Neuron (in vitro differentiated cells): Measurements from ENCODE around the gene VAV3.

Source experiments
- H2AFZ ChIP-seq: one replicate; pipeline ENCODE4 v1.6.1; 2013; ENCODE audit warnings: low read depth, mild to moderate bottlenecking, inconsistent platforms, low read length, moderate library complexity
- H3K27me3 ChIP-seq: one replicate; pipeline ENCODE4 v1.6.1; 2013; ENCODE audit warnings: low read length; ENCODE audit not compliant: insufficient read depth
- H3K36me3 ChIP-seq: one replicate; pipeline ENCODE4 v1.6.1; 2013; ENCODE audit warnings: low read length; ENCODE audit not compliant: insufficient read depth
- H3K4me1 ChIP-seq: one replicate; pipeline ENCODE4 v1.6.1; 2013; ENCODE audit warnings: low read length; ENCODE audit not compliant: insufficient read depth
- H3K4me3 ChIP-seq: 2 replicates; pipeline ENCODE4 v1.5.1; 2013; ENCODE audit warnings: mild to moderate bottlenecking, low read length, moderate library complexity
- H3K9me3 ChIP-seq: one replicate; pipeline ENCODE4 v1.6.1; 2013; ENCODE audit warnings: low read length

The VAV3 gene

GRCh38 chr1:107547363-107548155, 417.4 kb downstream of the VAV3 start:
- no peaks in the 10 kb centered on the region for H3K9me3 ChIP-seq
- H3K36me3 ChIP-seq, result no peaks in the 10 kb centered on the region
- no peaks in the 10 kb centered on the region for H3K27me3 ChIP-seq
- no peak overlapping the region for H2AFZ ChIP-seq
- no peak overlapping the region for H3K4me3 ChIP-seq
- H3K4me1 ChIP-seq, result no peaks in the 10 kb centered on the region

DNA sequence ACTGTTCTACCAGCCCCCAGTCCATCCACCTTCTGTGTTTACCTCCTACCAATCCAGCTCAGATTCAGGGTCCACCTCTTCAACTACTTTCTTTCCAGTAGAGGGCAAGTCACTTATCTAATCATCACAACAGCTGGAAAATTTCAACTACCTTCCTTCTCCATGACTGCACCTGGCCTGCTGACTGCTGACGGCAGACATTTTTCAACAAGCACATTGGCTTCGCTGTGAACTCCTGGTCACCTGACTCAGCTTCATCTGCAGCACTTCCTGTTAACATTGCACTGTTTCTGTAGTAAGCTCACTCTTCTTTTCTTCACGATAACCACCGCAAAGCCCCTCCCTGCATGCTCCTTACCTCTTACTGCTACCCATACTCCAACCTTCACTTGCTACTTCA, 418.4 kb downstream of the VAV3 start:
- no peaks in the 10 kb centered on the region for H3K27me3 ChIP-seq
- no peaks in the 10 kb centered on the region for H3K36me3 ChIP-seq
- H3K4me1 ChIP-seq, result no peaks in the 10 kb centered on the region
- H3K4me3 ChIP-seq, result no peak overlapping the region
- no peak overlapping the region for H2AFZ ChIP-seq
- H3K9me3 ChIP-seq, result no peaks in the 10 kb centered on the region

GRCh38 chr1:107545879-107546278, 419.1 kb downstream of the VAV3 start:
- H3K4me1 ChIP-seq, result no peaks in the 10 kb centered on the region

GRCh38 chr1:107545056-107545577, 419.9 kb downstream of the VAV3 start:
- Histone ChIP-seq H2AFZ (no peak overlapping the region), H3K4me1 (no peaks in the 10 kb centered on the region), H3K27me3 (no peaks in the 10 kb centered on the region), H3K9me3 (no peaks in the 10 kb centered on the region), H3K4me3 (no peak overlapping the region), H3K36me3 (no peaks in the 10 kb centered on the region)

More at GRCh38 chr1:107545879-107546278, 419.1 kb downstream of the VAV3 start:
- Histone ChIP-seq H3K4me3 (no peak overlapping the region), H3K9me3 (no peaks in the 10 kb centered on the region), H3K27me3 (no peaks in the 10 kb centered on the region), H3K36me3 (no peaks in the 10 kb centered on the region), H2AFZ (no peak overlapping the region)

DNA sequence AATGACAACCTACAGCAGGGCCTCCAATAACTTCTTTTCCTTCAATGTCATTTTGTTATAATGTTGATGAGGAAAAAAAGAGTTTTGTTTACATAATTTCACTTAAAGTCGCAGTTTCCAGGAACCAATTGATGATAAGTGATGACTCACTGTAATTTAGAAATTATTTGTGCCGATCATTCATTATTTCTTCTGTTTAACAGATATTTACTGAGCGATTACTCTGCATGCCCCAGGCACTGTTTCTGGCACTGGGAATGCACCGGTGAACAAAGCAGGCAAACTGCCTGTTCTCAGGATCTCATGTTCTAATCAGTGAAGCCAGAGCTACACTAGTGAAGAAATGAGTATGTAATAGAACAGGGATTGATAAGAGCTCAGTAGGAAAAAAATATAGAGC, 420.7 kb downstream of the VAV3 start:
- Histone ChIP-seq H3K4me3 (no peak overlapping the region), H2AFZ (no peak overlapping the region), H3K4me1 (no peaks in the 10 kb centered on the region), H3K27me3 (no peaks in the 10 kb centered on the region), H3K36me3 (no peaks in the 10 kb centered on the region), H3K9me3 (no peaks in the 10 kb centered on the region)

- Histone ChIP-seq H3K9me3 (no peaks in the 10 kb centered on the region), H3K4me1 (peaks cover 4% of the 10 kb centered on the region), H2AFZ (no peak overlapping the region), H3K27me3 (no peaks in the 10 kb centered on the region), H3K36me3 (no peaks in the 10 kb centered on the region), H3K4me3 (no peak overlapping the region)
These were observed 423.6 kb downstream of the VAV3 start for GRCh38 chr1:107541412-107541811.

GRCh38 chr1:107538502-107538901, 426.5 kb downstream of the VAV3 start:
- Histone ChIP-seq H2AFZ (no peak overlapping the region), H3K4me1 (peaks cover 4% of the 10 kb centered on the region), H3K27me3 (no peaks in the 10 kb centered on the region), H3K36me3 (no peaks in the 10 kb centered on the region), H3K9me3 (no peaks in the 10 kb centered on the region), H3K4me3 (no peak overlapping the region)

GRCh38 chr1:107536266-107536665, 428.7 kb downstream of the VAV3 start:
- H3K4me3 ChIP-seq, result no peak overlapping the region
- no peaks in the 10 kb centered on the region for H3K27me3 ChIP-seq
- H3K4me1 ChIP-seq, result peaks cover 4% of the 10 kb centered on the region
- H2AFZ ChIP-seq, result no peak overlapping the region
- H3K36me3 ChIP-seq, result no peaks in the 10 kb centered on the region
- H3K9me3 ChIP-seq, result no peaks in the 10 kb centered on the region

DNA sequence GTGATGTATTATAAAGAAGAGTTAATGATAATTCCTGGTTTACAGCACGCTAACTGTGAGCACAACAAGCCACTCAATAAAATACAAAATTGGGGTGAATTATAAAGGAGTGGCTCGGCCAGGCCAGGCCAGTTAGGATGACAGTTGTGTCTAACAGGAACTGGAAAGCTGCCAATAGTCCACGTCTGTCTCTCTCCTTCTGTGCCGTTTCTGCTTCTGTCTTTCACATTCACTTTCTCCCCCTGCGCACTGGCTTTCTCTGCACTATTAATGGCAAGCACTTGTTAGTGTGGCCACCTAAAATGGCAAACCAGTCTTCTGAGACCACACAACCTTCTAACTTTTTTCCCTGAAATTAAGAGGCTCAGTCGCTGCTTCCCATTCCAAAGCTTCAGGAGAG, 429.9 kb downstream of the VAV3 start:
- H3K4me3 ChIP-seq, result no peak overlapping the region

DNA sequence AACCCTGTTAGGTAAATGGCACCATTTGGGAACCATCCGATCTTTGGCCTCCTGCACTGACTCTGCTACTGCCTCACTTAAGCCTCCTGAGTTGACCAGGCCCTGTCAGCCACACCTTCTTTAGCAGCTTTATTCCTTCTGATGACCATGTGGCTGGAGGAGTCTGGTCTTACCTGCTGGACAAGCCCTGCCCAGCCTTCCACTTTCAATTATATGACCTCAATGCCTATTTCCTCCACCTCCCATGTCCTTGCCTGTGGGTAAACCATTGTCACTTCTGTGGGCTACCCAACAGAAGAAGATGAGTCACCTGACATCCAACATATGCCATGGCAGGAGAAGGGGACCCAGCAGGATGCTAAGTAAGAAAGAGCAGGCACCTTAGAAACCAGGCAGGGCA, 430.3 kb downstream of the VAV3 start:
- Histone ChIP-seq H3K9me3 (no peaks in the 10 kb centered on the region), H3K4me1 (peaks cover 4% of the 10 kb centered on the region), H3K36me3 (no peaks in the 10 kb centered on the region), H3K4me3 (no peak overlapping the region), H3K27me3 (no peaks in the 10 kb centered on the region), H2AFZ (no peak overlapping the region)

More for the DNA sequence above, 429.9 kb downstream of the VAV3 start:
- Histone ChIP-seq H3K4me1 (peaks cover 4% of the 10 kb centered on the region), H3K36me3 (no peaks in the 10 kb centered on the region), H2AFZ (no peak overlapping the region), H3K9me3 (no peaks in the 10 kb centered on the region), H3K27me3 (no peaks in the 10 kb centered on the region)

DNA sequence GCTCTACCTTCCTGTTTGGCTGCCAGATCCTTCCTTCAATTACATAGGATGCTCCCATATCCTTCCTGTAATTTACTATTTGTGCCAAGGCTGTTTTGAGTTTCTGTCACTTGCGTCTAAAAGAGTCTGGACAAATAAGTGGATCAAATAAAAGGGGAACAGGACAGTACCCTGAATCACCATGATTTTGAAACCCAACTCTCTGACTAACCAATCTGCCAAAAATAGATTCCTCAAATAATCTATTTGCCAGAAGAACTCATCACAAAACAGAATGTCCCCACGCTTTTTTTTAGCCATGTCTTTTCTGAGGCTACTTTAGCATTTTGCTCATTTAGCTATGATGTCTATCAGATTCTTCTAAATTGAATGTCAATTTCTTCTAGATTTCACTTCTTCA, 431.5 kb downstream of the VAV3 start:
- H3K4me3 ChIP-seq, result no peak overlapping the region
- H3K36me3 ChIP-seq, result no peaks in the 10 kb centered on the region
- H3K27me3 ChIP-seq, result no peaks in the 10 kb centered on the region
- peaks cover under 1% of the 10 kb centered on the region for H3K4me1 ChIP-seq
- no peaks in the 10 kb centered on the region for H3K9me3 ChIP-seq
- H2AFZ ChIP-seq, result no peak overlapping the region

DNA sequence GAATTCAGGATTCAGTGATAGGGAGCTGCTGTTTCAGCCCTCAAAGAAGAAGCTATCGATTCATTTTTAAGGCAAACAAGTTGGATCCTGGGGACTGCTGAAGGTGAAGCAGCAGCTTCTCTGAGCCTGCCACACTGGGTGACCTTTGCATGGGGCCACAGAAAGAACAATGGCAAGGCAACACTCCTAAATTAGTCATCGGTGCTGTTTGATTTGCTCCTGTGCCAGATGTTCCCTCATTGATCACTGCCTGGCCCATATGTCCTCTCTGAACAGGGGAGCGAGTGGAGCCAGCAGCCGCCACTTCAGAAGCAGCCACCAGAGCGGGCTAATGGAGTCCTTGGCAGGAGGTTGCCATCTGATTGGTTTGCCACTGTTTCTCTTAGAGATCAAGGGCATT, 432.7 kb downstream of the VAV3 start:
- H3K36me3 ChIP-seq, result no peaks in the 10 kb centered on the region
- no peaks in the 10 kb centered on the region for H3K27me3 ChIP-seq
- no peak overlapping the region for H2AFZ ChIP-seq
- no peak overlapping the region for H3K4me3 ChIP-seq
- no peaks in the 10 kb centered on the region for H3K9me3 ChIP-seq
- H3K4me1 ChIP-seq, result no peaks in the 10 kb centered on the region

DNA sequence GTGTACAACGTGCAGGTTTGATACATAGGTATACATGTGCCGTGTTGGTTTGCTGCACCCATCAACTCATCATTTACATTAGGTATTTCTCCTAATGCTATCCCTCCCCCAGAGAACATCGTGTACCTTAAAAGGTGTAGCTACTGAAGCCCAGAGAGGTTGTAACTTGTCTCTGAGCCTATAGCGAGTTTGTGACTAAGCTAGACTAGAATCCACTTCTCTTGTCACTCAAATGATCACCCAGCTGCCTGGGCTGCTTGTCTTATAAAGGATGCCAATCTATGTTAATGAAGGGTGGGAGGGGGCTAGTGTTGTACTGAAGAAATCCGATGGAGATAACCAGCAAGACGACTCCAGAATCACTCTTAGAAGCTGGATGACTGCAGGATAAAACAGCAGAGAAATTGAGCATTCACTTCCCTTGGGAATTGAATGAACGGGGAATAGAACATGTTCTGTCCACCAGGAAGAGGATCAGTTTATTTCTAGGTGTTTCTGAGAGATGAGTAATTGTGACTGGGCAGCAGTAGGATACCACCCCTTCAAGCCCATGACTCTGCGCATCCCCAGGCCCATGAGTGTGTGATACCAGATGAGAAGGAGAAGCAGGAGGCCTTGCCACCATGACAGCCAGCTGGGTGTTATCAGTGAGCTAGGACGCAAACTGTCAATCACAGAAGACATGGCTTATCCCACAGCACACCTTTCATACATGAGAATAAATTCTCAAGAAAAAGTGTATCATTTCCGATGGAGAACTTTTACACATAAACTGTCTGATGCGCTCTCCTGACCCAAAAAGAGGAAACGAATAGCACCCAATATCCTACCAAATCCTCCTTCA, 433.7 kb downstream of the VAV3 start:
- H3K27me3 ChIP-seq, result no peaks in the 10 kb centered on the region
- no peaks in the 10 kb centered on the region for H3K36me3 ChIP-seq
- no peak overlapping the region for H2AFZ ChIP-seq
- no peaks in the 10 kb centered on the region for H3K9me3 ChIP-seq
- H3K4me3 ChIP-seq, result no peak overlapping the region
- H3K4me1 ChIP-seq, result no peaks in the 10 kb centered on the region
